Tibial artery (tissue), 4 donors: ENCODE results near the gene TWSG1.

Experiments used
- DNase-seq, 2 donors: peaks; one replicate each; pipeline ENCODE4 v3.0.0-alpha.2; 2019
- H3K27ac ChIP-seq, 2 donors: fragments of 200-600 bp; sonication (generic) in 1 of 2; 1 replicate in 1 of 2; 2 replicates in 1 of 2; pipeline ENCODE4 v1.5.1; 2018 to 2019; ENCODE audit warnings: mild to moderate bottlenecking in 1 of 2
- H3K27me3 ChIP-seq, 2 donors: fragments of 200-600 bp; sonication (generic) in 1 of 2; one replicate each; pipeline versions ENCODE4 v1.5.1 to v1.6.0; 2016 to 2019
- H3K36me3 ChIP-seq, 3 donors: fragments of 200-600 bp; sonication (generic) in 2 of 3; one replicate each; pipeline ENCODE4 v1.5.1; 2016 to 2019; ENCODE audit warnings: mild to moderate bottlenecking in 2 of 3
- H3K4me1 ChIP-seq, 4 donors: fragments of 200-600 bp; sonication (generic) in 2 of 4; 1 replicate in 3 of 4; 2 replicates in 1 of 4; pipeline ENCODE4 v1.5.1; 2016 to 2019
- H3K4me3 ChIP-seq, 2 donors: fragments of 200-600 bp; sonication (generic) in 1 of 2; 1 replicate in 1 of 2; 2 replicates in 1 of 2; pipeline ENCODE4 v1.5.1; 2018 to 2019; ENCODE audit warnings: mild to moderate bottlenecking in 2 of 2
- H3K9me3 ChIP-seq, 3 donors: fragments of 200-600 bp; sonication (generic) in 1 of 3; one replicate each; pipeline ENCODE4 v1.5.1; 2016 to 2019
- CTCF ChIP-seq, 2 experiments: fragments of 200-600 bp in 1 of 2; fragments of 450-650 bp in 1 of 2; IDR thresholded peaks; one replicate each; pipeline ENCODE4 v1.5.1; 2017 to 2019; ENCODE audit warnings: antibody characterized with exemption in 2 of 2, mild to moderate bottlenecking in 1 of 2, moderate library complexity in 1 of 2
- intact Hi-C: fragments of 100-400 bp; cut with DNase I; formaldehyde crosslinking; loops from one replicate; pipeline ENCODE4 v1.15.0; 2023; ENCODE audit warnings: low total_unique reads

Gene TWSG1

DNA sequence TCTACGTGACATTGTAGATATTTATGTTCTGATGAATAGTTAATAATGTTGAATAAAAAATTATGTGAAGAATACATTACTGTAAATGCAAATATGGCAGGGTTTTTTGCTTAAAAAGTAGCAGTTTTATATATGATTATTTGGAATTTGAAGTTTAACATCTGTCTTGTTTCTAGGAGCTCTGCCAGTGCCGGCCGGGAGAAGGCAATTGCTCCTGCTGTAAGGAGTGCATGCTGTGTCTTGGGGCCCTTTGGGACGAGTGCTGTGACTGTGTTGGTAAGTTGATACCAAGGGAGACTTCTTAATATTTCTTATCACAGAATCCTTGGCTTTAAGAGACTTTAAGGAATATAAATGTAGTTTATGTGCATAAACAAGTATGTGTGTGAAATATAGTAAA is 25.2 kb downstream of the TWSG1 start:
- Histone ChIP-seq H3K27ac (peak overlapping the region; percentile 10 to 31), H3K36me3 (no peaks in the 10 kb centered on the region), H3K4me3 (no peak overlapping the region), H3K4me1 (peaks cover 0 to 87% (median 10%) of the 10 kb centered on the region in 4 donors), H3K9me3 (no peaks in the 10 kb centered on the region), H3K27me3 (no peaks in the 10 kb centered on the region)
- DNase-seq = no peak
- intact Hi-C loops = loop anchor here (10.0 kb wide), 1 partner anchor 155 kb away; no protein-coding TSS in a partner anchor
- no peak for TF ChIP-seq CTCF (IDR thresholded peaks at IDR 0.05)

DNA sequence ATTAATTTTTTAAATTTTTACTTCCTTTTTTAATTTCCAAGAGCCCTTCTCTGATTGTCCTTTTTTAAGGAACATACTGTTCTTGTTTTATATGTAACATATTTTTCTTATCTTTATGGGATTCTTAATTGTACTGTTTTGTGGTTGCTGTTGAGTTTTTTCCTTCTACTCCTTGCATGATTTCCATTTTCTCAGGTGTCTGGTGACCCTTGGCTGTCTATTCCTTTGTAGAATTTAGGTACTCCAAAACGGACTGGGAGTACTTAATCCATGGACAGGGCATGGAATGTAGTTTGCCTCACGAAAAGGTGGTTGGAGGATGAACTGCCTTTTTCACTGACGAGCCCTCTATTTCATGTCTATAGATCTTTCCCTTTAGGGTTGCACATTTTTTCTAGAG is 26.6 kb downstream of the TWSG1 start:
- Histone ChIP-seq H3K27me3 (no peaks in the 10 kb centered on the region), H3K4me1 (peaks cover 0 to 86% (median 8%) of the 10 kb centered on the region in 4 donors), H3K27ac (peak overlapping the region; percentile 56 to 67), H3K36me3 (no peaks in the 10 kb centered on the region), H3K4me3 (no peak overlapping the region), H3K9me3 (no peaks in the 10 kb centered on the region)
- TF ChIP-seq CTCF (IDR thresholded peaks at IDR 0.05) = no peak
- intact Hi-C loops = loop anchor here (10.0 kb wide), 1 partner anchor 154 kb away; no protein-coding TSS in a partner anchor
- DNase-seq = no peak

DNA sequence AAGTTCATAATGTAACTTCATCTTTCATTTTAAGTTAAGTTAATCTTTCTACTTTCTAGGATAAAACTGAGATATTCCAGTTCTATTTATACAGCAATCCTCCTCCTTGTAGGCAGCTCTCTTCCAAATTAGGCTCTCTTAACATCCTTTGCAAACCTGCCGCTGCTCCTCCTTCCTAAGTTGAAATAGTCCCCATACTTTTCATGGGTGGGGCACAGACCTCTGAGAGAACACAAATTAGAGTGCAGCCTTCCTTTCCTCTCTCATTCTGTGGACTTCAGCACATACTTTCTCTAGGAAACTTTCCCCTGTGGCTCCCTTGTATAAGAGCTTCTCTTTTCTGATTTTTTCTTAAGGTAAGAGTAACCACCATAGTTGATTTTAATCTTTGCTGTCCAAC is 28.3 kb downstream of the TWSG1 start:
- TF ChIP-seq CTCF (IDR thresholded peaks at IDR 0.05) = no peak
- no peaks in the 10 kb centered on the region for H3K27me3 ChIP-seq

DNA sequence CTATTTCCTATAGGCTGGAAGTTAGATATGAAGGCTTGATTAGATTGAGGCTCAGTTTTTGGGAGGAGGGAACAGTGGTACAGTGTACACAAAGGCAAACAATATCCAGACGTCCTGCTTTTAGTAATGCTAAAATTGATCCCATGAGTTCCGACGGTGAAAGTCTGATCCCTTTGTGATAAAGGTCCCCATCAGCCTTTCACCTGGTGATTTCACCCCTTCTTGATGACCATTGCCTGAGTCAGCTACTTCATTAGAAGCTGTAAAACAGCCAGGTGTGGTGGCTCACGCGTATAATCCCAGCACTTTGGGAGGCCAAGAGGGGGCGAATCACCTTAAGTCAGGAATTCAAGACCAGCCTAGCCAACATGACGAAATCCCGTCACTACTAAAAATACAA is 29.7 kb downstream of the TWSG1 start:
- H3K27me3 ChIP-seq = no peaks in the 10 kb centered on the region
- peaks cover 0 to 71% (median 6%) of the 10 kb centered on the region in 4 donors for H3K4me1 ChIP-seq
- H3K9me3 ChIP-seq = no peaks in the 10 kb centered on the region
- no peak for DNase-seq
- peaks cover 9 to 19% (median 9%) of the 10 kb centered on the region in 3 donors for H3K36me3 ChIP-seq
- intact Hi-C loops = loop anchor here (10.0 kb wide), 1 partner anchor 151 kb away; no protein-coding TSS in a partner anchor
- no peak for TF ChIP-seq CTCF (IDR thresholded peaks at IDR 0.05)
- no peak overlapping the region for H3K4me3 ChIP-seq
- H3K27ac ChIP-seq = peak overlapping the region; percentile 8 to 67

More for the DNA sequence above, 28.3 kb downstream of the TWSG1 start:
- Histone ChIP-seq H3K27ac (peak overlapping the region; percentile 56 to 67), H3K9me3 (no peaks in the 10 kb centered on the region), H3K4me3 (peak overlapping the region; percentile 2 to 3), H3K36me3 (peaks cover 7 to 9% (median 7%) of the 10 kb centered on the region in 3 donors), H3K4me1 (peaks cover 0 to 84% (median 8%) of the 10 kb centered on the region in 4 donors)
- no peak for DNase-seq
- intact Hi-C loops = loop anchor here (10.0 kb wide), 1 partner anchor 152 kb away; no protein-coding TSS in a partner anchor

- H3K27me3 ChIP-seq = no peaks in the 10 kb centered on the region
- no peaks in the 10 kb centered on the region for H3K9me3 ChIP-seq
- intact Hi-C loops = loop anchor here (10.0 kb wide), 1 partner anchor 149 kb away; no protein-coding TSS in a partner anchor
- H3K4me1 ChIP-seq = peaks cover 0 to 60% (median 5%) of the 10 kb centered on the region in 4 donors
- no peak for DNase-seq
- peak overlapping the region in 1 of 2 donors; percentile 67 for H3K27ac ChIP-seq
- no peak for TF ChIP-seq CTCF (IDR thresholded peaks at IDR 0.05)
- H3K36me3 ChIP-seq = peaks cover 9 to 19% (median 17%) of the 10 kb centered on the region in 3 donors
- H3K4me3 ChIP-seq = no peak overlapping the region
These were observed 30.8 kb downstream of the TWSG1 start for GRCh38 chr18:9365406-9365805.
